NCI-H1105 (cell line): ENCODE results near the gene TMEM134.

Experiments used
- DNase-seq: peaks from one replicate; lab custom pipeline; 2025; lab: John Stamatoyannopoulos, UW

TMEM134 gene

DNA sequence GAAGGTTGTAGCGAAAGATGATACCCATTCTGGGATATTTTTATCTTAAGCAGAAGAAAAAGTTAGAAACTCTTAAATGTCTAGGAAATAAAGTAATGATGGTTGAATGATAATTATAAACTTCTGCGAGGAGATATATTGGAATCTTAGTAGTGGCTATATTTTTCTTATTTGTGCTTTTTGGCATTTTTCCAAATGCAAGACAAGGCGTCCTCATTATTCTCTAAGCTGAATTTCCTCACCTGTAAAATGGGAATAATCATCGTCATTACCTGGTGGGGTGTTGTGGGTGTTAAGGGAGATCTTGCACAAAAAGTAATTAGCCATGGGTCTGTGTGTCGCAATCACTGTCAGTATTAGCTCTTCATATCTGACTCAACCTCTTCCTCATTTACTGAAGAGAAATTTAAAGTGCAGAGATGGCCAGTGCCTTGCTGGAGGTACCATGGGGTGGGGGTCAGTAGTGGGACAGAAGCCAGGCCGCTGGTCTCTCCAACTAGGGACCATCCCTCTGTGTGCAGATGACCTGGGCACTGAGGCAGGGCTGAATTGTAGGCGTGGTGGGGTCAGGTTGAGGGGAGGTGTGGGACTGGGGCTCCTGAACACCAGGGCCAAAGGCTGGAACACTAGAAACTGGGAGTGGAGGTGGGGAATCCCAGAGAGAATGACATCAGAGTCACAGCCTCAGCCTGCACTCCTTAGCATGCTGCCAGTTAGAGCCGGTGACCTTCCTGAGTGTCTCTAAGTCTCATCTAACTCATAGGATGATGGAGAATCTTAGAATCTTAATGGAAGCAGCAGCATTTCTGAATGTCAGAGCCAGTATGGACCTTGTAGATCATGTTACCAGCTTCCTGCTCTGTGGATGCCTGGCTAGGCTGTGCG is 32.0 kb upstream of the TMEM134 start:
- DNase-seq = no peak

DNA sequence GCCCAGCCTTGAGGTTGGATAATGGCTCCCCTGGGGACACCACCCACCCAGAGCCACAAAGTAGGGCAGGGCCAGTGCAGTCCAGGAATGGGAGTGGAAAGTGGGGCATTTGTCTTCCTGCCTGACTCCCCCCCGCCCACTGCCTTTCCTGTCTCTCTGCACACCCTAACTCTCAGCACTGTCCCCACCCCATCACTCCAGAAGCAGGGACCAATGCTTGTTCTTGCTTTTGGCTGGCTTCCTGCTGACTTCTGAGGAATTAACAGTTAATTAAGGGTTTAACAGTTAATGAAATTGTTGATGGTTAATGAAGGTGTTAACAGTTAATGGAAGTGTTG is 31.4 kb upstream of the TMEM134 start:
- no peak for DNase-seq

GRCh38 chr11:67499808-67500483 is 30.9 kb upstream of the TMEM134 start:
- DNase-seq = no peak

- DNase-seq = no peak
Observed at GRCh38 chr11:67498544-67498972, 29.5 kb upstream of the TMEM134 start.

- no peak for DNase-seq
Observed at GRCh38 chr11:67497656-67498291, 28.7 kb upstream of the TMEM134 start.

GRCh38 chr11:67496113-67496512 is 27.1 kb upstream of the TMEM134 start:
- no peak for DNase-seq

- no peak for DNase-seq
Observed at GRCh38 chr11:67495234-67496005, 26.4 kb upstream of the TMEM134 start.

DNA sequence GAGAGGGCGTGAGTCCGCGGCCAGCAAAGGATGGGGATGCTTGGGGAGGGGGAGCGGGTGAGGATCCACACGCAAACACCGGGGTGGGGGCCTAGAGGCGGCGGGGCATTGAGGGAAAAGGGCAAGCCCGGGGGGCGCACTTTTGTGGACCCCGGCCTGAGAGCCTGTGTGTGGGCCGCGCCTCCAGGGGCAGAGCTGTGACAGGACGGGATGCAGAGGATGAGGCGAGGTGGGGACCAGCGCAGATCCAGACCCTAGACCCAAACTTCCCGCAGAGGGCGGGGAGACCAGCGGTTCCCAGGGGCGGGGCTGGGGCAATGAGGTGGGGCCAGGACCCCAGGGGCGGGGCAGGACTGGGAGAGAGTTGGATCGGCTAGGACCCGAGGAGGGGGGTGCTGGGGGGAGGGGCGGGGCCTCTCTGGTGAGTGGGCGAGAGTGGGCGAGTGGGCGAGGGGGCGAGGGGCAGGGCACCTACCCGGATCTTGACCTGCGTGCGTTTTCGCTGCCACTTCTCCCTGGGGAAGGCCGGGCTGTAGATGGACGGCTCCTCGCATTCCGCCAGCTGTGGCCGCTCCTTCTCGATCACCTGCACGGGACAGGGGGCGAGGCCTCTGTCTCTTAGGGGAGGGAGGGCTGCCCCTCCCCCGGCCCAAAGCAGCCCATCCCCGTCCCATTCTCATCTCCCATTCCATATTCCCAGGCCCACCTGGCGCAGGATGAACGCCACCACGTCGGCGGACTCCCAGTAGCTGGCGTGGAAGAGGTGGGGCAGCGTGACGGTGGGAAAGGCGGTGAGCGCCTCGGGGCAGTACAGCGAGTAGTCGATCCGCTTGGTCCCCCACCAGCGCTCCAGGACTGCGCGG is 25.6 kb upstream of the TMEM134 start:
- DNase-seq = no peak

DNA sequence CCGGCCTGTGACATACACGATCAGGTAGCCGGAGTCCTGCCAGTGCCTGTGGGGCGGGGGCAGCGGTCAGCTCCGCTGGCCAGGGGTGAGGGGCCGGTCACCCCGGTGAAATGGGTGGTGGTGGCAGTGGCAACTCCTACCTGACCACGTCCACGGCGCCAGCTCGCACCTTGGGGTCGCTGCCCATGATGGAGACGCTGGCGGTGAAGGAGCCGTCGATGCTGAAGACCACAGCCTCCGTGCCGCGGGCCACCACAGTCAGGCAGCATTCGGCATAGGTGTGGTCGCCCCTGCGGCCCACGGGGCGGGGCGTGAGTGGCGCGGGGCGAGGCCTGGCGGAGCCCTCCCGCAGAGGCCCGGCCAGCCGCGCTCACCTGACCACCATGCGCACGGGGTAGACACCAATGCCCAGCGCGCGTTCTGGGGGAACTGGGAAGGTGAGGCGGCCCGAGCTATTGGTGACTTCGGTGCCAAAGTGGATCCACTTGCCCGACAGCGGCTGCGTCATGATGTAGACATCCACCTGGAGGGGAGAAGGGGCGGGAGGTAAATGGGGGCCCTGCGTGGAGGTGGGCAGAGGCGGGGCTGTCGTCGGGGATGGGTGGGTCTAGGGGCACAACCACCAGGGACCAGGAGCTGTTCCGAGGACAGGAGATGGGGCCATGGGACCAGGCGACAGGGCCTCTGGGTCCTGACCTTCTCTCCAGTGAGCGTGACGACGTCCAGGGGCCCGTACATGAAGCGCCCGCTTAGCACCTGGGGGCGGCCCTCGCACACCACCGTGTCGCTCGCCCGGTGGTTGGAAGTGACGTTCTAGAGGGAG is 24.7 kb upstream of the TMEM134 start:
- no peak for DNase-seq

DNA sequence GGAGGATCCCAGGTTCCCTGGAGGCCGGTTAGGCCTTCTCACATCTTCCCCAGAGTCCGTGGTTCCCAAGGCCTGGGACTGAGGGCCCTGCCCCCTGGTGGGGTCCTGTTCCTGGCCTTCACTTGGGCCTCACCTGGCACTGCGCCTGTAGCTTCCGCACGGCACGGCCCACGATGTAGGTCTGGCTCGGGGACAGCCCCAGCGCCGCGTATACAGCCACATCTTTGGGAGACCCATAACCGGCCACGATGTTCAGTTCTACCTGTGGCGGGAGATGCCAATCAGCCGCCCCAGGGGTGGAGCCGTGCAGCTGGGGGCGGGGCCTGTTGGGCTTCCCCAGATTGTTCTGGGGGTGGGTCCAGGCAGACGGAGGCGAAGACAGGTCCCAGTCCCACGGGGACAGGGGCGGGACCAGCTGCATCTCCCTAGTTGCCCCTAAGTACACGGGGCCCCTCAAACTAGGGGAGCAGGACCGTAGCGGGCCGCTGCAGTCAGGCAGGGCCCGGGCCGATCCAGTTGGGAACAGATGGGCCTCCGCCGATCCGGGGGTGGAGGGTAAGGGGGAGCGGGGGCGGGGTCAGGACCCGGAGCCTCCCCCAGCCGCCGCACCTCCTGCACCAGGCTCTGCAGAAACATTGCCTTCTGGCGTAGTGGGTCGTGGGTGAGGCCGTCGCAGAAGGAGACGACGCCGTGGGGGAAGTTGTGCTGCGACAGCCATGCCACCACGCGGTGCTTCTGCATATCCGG is 23.9 kb upstream of the TMEM134 start:
- DNase-seq = no peak

- DNase-seq = no peak
Observed at GRCh38 chr11:67492069-67492727, 23.1 kb upstream of the TMEM134 start.

DNA sequence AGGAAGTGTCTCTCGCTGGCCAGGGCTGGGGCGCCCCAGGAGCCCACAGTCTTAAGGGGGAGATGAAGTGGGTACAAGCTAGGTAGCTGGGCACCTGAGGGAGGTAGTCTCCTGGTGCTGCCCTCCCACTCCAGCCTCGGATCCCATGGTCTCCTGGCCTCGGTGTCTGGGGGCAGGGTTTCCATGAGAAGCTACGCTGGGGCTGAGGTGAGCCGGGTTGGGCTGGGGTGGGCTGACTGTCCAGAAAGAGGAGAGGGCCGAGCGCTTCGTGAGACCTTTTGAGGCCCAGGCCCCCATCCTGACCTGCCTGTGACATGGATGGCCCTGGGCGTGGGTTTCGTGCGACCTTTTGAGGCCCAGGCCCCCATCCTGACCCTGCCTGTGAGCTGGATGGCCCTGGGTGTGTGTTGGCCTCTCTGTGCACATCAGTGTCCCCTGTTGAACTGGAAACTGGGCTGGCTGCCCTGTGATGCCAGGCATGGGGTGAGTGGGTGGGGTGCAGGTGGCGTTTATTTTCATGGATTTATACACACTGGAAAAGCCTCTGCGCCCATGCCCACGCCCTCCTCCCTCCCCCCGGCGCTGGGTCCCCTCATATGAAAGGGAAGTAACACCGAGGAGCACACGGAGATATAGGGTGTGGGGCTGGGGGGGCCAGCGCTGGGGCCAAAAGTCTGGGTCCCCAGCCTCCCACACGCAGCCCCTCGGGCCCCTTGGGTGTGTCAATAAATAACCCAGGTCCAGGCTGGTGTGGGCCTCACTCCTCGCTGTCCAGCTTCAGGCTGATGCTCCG is 22.4 kb upstream of the TMEM134 start:
- DNase-seq = no peak

DNA sequence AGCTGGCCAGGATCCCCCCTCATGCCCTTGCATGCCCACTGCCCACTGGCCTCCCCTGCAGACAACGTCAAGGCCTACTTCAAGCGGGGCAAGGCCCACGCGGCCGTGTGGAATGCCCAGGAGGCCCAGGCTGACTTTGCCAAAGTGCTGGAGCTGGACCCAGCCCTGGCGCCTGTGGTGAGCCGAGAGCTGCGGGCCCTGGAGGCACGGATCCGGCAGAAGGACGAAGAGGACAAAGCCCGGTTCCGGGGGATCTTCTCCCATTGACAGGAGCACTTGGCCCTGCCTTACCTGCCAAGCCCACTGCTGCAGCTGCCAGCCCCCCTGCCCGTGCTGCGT is 21.6 kb upstream of the TMEM134 start:
- DNase-seq = no peak

DNA sequence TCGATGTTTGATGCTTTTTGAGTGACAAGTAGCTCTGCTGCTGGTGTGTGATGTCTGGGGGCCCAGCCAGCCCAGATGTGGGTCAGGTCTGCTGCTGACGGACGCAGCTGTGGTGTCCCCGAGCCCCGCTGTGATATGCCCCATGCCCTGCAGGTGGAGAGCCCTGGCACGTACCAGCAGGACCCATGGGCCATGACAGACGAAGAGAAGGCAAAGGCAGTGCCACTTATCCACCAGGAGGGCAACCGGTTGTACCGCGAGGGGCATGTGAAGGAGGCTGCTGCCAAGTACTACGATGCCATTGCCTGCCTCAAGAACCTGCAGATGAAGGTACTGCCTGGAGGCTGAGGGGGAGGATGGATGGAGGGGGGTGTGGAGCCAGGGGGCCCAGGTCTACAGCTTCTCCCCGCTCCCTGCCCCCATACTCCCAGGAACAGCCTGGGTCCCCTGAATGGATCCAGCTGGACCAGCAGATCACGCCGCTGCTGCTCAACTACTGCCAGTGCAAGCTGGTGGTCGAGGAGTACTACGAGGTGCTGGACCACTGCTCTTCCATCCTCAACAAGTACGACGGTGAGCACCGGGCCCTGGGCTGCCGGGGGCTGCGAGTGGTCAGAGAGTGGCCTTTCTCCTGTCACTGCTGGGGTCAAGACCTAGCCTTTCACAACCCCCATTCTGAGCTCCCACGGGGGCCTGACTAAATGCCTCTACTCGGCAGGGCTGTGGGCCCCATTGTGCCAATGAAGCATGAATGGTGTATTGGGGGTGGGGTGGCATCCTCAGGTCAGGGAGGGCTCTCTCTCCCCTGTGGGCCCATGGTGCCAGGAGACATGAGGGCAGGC is 21.1 kb upstream of the TMEM134 start:
- DNase-seq = no peak

DNA sequence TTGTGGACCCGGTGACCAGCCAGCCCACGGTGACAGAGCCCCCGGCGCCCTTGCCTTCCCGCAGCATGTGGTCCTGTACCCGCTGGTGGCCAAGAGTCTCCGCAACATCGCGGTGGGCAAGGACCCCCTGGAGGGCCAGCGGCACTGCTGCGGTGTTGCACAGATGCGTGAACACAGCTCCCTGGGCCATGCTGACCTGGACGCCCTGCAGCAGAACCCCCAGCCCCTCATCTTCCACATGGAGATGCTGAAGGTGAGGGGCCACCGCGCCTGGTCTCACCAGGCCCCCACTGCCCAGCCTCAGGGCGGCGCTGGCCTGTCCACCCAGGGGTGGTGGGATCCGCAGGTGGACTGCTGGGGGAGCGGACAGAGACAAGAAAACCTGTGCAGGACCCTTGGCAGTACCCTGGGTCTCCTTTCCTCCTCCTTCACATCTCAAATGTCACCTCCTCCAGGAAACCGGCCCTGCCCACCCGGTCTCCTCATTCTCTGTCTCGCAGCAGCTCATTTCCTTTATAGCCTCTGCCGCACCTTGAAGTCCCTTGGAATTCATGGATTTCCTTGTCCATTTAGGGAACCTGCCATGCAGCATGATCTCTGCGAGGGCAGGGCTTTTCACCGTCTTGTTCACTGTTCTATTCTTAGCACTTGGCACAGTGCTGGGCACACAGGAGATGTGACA is 20.3 kb upstream of the TMEM134 start:
- no peak for DNase-seq

- DNase-seq = no peak
Observed at GRCh38 chr11:67486481-67487195, 17.6 kb upstream of the TMEM134 start.
